ENCODE results near the gene BEX3.

DNA sequence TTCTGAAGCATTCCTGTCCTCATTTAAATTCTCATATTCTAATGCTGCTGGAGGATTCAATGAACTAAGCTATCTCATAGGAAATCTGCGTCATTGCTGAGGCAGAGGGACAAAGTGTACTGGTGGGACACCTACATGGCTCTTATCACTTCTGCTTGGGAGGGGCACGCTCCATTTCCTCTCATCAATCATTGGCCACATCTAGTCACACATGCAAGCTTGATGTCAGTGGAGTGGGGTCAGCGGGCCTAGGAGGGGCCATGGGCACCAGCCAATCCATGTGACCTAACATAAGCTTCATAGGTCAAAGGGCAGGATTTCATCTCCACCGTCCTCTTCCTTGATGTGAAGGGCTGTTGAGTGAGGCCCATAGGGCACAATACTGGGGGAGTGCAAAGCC is 21.4 kb downstream of the BEX3 start:
- TF ChIP-seq, protein P1, sequence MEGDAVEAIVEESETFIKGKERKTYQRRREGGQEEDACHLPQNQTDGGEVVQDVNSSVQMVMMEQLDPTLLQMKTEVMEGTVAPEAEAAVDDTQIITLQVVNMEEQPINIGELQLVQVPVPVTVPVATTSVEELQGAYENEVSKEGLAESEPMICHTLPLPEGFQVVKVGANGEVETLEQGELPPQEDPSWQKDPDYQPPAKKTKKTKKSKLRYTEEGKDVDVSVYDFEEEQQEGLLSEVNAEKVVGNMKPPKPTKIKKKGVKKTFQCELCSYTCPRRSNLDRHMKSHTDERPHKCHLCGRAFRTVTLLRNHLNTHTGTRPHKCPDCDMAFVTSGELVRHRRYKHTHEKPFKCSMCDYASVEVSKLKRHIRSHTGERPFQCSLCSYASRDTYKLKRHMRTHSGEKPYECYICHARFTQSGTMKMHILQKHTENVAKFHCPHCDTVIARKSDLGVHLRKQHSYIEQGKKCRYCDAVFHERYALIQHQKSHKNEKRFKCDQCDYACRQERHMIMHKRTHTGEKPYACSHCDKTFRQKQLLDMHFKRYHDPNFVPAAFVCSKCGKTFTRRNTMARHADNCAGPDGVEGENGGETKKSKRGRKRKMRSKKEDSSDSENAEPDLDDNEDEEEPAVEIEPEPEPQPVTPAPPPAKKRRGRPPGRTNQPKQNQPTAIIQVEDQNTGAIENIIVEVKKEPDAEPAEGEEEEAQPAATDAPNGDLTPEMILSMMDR (IDR thresholded peaks at IDR 0.05) = no peak
- TF ChIP-seq POLR2A (IDR thresholded peaks at IDR 0.05) (no peak), POLR2AphosphoS5 (IDR thresholded peaks at IDR 0.05) (no peak)

Measured in sigmoid colon (tissue), 4 donors.